Activated T-helper 17 cell treated with anti-CD3 and anti-CD28 coated beads, Interleukin-2, amount 50 U/mL, for 72 hours (primary cell): ENCODE data around the gene SCRN3. TPM values are rescaled to one million over a fixed set of nuclear protein-coding genes. Genes with fewer than 3 reads are reported as not detected.
"Not testable (repeated sequence)": the region's sequence is repeated elsewhere in the genome, so short reads cannot be mapped to it uniquely, and the experiment has no call there.

Experiments used
- ATAC-seq: fragments of 150-1000 bp; cut with Tn5 transposase; replicated peaks from 2 replicates; pipeline ENCODE4 v1.10.0; 2021; ENCODE audit warnings: mild to moderate bottlenecking, moderate library complexity
- H3K27ac Mint-ChIP-seq: one replicate; pipeline ENCODE4 v1.8.0; 2022; ENCODE audit warnings: mixed read lengths
- H3K27me3 Mint-ChIP-seq: one replicate; pipeline ENCODE4 v1.8.0; 2022; ENCODE audit warnings: mixed read lengths
- H3K36me3 Mint-ChIP-seq: one replicate; pipeline ENCODE4 v1.8.0; 2022; ENCODE audit warnings: low read depth, mild to moderate bottlenecking, mixed read lengths
- H3K4me1 Mint-ChIP-seq: one replicate; pipeline ENCODE4 v1.8.0; 2022; ENCODE audit warnings: mixed read lengths
- H3K4me3 Mint-ChIP-seq: one replicate; pipeline ENCODE4 v1.8.0; 2022; ENCODE audit warnings: mild to moderate bottlenecking, mixed read lengths
- H3K9me3 Mint-ChIP-seq: one replicate; pipeline ENCODE4 v1.8.0; 2022; ENCODE audit warnings: mixed read lengths
- total RNA-seq, 2 donors: library from RNA; stranded (reverse); gene quantifications; one replicate each; pipeline ENCODE4 v1.2.3, GENCODE V29; 2022

The SCRN3 gene
- total RNA-seq, 2 donors from 2014 or later, result 12.7 to 22.0 TPM

DNA sequence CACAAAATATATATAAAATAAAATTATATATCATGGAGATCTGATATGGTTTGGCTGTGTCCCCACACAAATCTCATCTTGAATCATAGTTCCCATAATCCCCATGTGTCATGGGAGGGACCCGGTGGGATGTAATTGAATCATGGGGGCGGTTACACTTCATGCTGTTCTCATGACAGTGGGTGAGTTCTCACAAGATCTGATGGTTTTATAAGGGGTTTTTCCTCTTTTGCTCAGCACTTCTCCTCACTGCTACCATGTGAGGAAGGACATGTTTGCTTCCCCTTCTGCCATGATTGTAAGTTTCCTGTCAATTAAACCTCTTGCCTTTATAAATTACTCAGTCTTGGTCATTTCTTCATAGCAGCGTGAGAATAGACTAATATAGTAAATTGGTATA, 6.8 kb upstream of the SCRN3 start:
- H3K27me3 Mint-ChIP-seq, result not testable (repeated sequence)

DNA sequence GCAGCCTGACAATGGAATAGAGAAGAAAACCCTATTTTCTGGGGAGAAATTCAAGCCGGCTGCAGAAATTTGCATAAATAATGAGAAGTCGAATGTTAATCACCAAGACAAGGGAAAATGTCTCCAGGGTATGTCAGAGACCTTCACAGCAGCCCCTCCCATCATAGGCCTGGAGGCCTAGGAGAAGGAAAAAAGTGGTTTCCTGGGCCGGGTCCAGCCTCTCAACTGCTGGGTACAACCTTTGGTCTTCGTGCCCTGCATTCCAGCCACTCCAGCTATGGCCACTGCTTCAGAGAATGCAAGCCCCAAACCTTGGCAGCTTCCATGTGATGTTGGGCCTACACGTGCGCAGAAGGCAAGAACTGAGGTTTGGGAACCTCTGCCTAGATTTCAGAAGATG, 6.0 kb upstream of the SCRN3 start:
- Mint-ChIP-seq H3K4me1 (peaks cover 22% of the 10 kb centered on the region), H3K36me3 (peaks cover 81% of the 10 kb centered on the region), H3K27me3 (no peaks in the 10 kb centered on the region), H3K27ac (no peak overlapping the region), H3K9me3 (no peaks in the 10 kb centered on the region), H3K4me3 (no peak overlapping the region)
- ATAC-seq, result no peak

More for the DNA sequence above, 6.8 kb upstream of the SCRN3 start:
- not testable (repeated sequence) for H3K27ac Mint-ChIP-seq, H3K9me3 Mint-ChIP-seq, ATAC-seq, H3K4me3 Mint-ChIP-seq
- H3K4me1 Mint-ChIP-seq, result peaks cover 26% of the 10 kb centered on the region
- H3K36me3 Mint-ChIP-seq, result peaks cover 90% of the 10 kb centered on the region

DNA sequence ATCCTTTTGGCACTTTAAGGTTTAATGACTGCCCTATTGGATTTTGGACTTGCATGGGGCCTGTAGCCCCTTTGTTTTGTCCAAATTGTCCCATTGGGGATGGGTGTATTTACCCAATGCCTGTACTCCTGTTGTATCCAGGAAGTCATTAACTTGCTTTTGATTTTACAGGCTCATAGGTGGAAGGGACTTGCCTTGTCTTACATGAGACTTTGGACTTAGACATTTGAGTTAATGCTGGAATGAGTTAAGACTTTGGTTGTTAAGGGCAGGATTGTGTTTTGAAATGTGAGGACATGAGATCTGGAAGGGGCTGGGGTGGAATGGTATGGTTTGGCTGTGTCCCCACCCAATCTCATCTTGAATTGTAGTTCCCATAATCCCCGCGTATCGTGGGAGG, 5.2 kb upstream of the SCRN3 start:
- not testable (repeated sequence) for ATAC-seq, H3K9me3 Mint-ChIP-seq

DNA sequence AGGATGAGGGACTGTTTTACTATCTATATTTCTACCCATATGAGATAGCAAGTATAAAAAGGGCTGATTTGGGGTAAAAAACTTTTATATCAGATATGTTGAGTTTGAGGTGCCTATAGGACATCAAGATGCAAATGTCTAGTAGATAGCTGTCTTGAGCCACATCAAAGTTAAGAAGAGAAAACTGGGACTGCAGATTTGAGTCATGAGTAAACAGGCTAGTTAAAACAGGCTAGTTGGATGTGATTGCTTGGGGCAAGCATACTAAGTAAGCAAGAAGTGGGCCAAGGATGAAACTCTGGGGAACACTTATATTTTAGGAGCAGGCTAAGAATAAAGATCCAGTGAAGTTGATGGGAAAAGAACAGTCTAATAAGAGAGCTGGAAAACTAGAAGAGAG, 2.8 kb upstream of the SCRN3 start:
- H3K9me3 Mint-ChIP-seq, result no peaks in the 10 kb centered on the region
- peak overlapping the region; percentile 11 for H3K4me3 Mint-ChIP-seq
- H3K36me3 Mint-ChIP-seq, result peaks cover 55% of the 10 kb centered on the region
- H3K27me3 Mint-ChIP-seq, result no peaks in the 10 kb centered on the region
- ATAC-seq, result no peak
- H3K27ac Mint-ChIP-seq, result peak overlapping the region; percentile 62
- peaks cover 26% of the 10 kb centered on the region for H3K4me1 Mint-ChIP-seq

More for the DNA sequence above, 5.2 kb upstream of the SCRN3 start:
- Mint-ChIP-seq H3K36me3 (peaks cover 76% of the 10 kb centered on the region), H3K4me1 (peaks cover 22% of the 10 kb centered on the region)
- not testable (repeated sequence) for H3K27me3 Mint-ChIP-seq, H3K4me3 Mint-ChIP-seq, H3K27ac Mint-ChIP-seq

DNA sequence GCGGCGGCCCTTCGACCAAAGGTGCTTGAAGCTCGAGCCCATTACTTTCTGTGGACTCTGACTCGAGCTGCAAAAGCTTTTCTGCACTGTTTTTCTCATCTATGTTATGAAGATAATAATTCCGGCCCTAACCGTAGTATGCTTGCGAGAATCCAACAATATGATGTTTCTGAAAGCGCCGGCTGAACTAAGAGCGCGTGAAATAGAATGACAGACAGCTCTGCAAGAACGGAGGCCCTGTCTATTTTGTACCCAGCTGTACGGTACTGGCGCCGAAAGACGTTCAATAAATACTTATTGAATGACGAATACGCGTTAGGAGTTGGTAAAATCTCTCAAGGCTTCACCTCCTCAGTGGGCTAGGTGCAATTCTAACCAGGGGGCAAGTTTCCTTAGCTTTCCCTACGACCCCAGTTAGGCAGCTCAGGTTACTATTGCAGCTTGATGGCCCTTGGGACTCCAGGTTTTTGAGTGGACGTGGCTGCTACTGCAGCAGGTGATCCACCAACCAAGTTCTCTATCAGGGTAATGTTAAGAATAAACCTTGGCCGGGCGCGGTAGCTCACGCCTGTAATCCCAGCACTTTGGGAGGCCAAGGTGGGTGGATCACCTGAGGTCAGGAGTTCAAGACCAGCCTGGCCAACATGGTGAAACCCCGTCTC, 570 bp downstream of the SCRN3 start:
- H3K27ac Mint-ChIP-seq, result peak overlapping the region; percentile 97
- H3K27me3 Mint-ChIP-seq, result no peaks in the 10 kb centered on the region
- peaks cover 14% of the 10 kb centered on the region for H3K4me1 Mint-ChIP-seq
- H3K4me3 Mint-ChIP-seq, result peak overlapping the region; percentile 98
- ATAC-seq, result peak; percentile 26
- no peaks in the 10 kb centered on the region for H3K9me3 Mint-ChIP-seq
- H3K36me3 Mint-ChIP-seq, result peaks cover 38% of the 10 kb centered on the region

DNA sequence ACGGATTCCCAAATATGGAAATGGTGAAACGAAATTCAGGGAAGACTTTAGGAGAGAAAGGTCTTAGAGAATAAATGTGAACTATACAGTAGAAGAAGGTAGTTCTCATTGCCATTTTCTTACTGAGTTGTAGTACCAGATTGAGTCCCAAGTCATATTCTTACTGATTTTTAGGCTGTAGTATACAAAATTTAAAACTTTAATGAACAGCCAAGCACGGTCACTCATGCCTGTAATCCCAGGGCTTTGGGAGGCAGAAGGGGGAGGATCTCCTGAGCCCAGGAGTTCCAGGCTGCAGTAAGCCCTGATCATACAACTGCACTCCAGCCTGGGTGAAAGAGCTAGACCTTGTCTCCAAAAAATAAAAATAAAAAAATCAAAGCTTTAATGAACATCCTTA, 2.2 kb downstream of the SCRN3 start:
- H3K27me3 Mint-ChIP-seq, result no peaks in the 10 kb centered on the region
- H3K4me3 Mint-ChIP-seq, result no peak overlapping the region
- H3K9me3 Mint-ChIP-seq, result no peaks in the 10 kb centered on the region
- H3K27ac Mint-ChIP-seq, result no peak overlapping the region
- peaks cover 7% of the 10 kb centered on the region for H3K4me1 Mint-ChIP-seq
- ATAC-seq, result no peak
- peaks cover 34% of the 10 kb centered on the region for H3K36me3 Mint-ChIP-seq

DNA sequence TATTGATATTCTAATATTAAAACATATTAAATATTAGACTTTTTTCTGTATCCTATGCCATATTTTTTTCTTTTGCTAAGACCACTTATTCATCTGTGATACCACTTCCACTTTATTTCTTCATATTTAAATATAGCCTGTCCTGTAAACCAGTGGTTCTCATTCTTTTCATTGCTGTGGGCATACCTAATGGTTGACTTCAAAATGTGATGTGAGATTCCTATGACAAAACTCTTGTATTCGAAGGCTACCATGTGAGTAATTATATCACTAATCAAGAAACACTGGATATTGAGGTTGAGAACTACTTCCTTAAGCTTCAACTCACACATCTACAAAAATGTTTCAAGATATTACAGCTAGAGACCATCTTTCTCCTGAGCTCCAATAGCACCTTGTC, 3.6 kb downstream of the SCRN3 start:
- Mint-ChIP-seq H3K36me3 (peaks cover 43% of the 10 kb centered on the region), H3K27me3 (no peaks in the 10 kb centered on the region), H3K9me3 (no peaks in the 10 kb centered on the region), H3K4me1 (peaks cover 4% of the 10 kb centered on the region), H3K27ac (no peak overlapping the region), H3K4me3 (no peak overlapping the region)
- no peak for ATAC-seq

DNA sequence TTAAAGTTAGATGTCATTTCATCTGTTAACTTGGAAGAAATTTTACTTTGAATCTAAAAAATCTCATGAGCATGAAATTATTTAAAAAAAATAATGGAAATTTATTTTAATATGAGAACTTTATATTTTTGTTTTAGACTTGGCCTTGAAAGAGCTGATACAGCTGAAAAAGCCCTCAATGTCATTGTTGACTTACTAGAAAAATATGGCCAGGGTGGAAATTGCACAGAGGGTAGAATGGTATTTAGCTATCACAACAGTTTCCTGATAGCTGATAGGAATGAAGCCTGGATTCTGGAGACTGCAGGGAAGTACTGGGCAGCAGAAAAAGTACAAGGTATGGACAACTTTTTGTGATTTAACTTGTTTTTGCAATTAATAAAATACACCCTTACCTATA, 5.3 kb downstream of the SCRN3 start:
- Mint-ChIP-seq H3K4me3 (no peak overlapping the region), H3K27me3 (no peaks in the 10 kb centered on the region), H3K4me1 (peaks cover 4% of the 10 kb centered on the region), H3K27ac (no peak overlapping the region), H3K36me3 (peaks cover 39% of the 10 kb centered on the region), H3K9me3 (no peaks in the 10 kb centered on the region)
- ATAC-seq, result no peak

DNA sequence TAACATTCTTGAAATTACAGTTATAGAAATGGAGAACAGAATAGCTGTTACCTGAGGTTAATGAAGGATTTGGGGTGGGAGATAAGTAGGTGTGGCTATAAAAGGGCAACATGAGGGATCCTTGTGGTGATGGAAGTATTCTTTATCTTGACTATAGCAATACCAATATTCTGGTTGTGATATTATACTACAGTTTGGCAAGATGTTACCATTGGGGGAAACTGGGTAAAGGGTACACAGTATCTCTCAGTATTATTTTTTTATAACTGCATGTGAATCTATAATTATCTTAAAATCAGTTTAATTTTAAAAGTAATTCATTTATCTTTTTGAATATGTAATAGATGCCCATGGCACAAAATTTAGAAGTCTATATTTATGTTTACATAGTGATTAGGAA, 8.1 kb downstream of the SCRN3 start:
- Mint-ChIP-seq H3K36me3 (peaks cover 39% of the 10 kb centered on the region), H3K27ac (no peak overlapping the region), H3K9me3 (no peaks in the 10 kb centered on the region), H3K4me1 (no peaks in the 10 kb centered on the region), H3K27me3 (no peaks in the 10 kb centered on the region), H3K4me3 (no peak overlapping the region)
- ATAC-seq, result no peak

DNA sequence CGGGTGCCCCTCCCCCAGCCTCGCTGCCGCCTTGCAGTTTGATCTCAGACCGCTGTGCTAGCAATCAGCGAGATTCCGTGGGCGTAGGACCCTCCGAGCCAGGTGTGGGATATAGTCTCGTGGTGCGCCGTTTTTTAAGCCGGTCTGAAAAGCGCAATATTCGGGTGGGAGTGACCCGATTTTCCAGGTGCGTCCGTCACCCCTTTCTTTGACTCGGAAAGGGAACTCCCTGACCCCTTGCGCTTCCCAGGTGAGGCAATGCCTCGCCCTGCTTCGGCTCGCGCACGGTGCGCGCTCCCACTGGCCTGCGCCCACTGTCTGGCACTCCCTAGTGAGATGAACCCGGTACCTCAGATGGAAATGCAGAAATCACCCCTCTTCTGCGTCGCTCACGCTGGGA, 14.5 kb downstream of the SCRN3 start:
- not testable (repeated sequence) for H3K4me1 Mint-ChIP-seq, ATAC-seq, H3K4me3 Mint-ChIP-seq, H3K27me3 Mint-ChIP-seq, H3K9me3 Mint-ChIP-seq, H3K27ac Mint-ChIP-seq
- peaks cover 22% of the 10 kb centered on the region for H3K36me3 Mint-ChIP-seq

DNA sequence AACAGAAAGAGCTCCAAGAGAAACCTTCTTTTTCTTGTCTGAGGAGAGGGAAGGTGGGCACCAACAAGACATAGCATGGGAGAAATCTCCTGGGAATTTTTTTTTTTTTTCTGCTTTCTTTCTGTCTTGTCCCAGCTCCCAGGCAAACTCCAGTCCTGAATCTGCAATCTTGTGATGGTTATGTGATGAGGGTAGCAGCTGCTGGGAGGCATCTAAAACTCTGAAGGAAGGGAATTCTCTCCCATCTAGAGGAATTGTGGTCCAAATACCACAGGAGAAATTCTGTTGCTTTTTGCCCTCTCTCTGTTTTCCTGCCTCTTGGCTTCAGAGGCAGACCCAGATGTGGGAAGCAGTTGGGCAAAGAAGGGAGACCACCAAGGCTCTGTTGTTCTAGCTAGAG, 16.7 kb downstream of the SCRN3 start:
- no peak for ATAC-seq

DNA sequence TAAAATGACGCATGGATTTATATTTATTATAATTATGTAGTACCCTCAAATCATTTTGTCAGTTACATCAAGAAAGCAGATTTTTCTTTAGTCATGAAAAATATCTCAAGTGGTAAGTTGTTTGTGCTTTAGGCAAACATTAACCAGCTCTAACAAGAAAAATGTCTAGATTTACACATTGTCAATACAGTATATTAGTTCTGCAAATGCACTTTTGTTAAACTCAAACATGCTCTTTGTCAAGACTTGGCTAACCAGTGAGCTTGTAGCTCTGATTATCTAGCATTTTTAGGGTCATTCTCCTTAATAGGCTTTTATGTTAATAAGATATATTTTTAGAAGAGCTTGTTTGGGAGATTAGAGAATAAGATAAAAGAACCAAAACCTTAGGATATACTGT, 32.7 kb downstream of the SCRN3 start:
- peaks cover 3% of the 10 kb centered on the region for H3K9me3 Mint-ChIP-seq
- no peaks in the 10 kb centered on the region for H3K27me3 Mint-ChIP-seq
- no peak for ATAC-seq
- H3K27ac Mint-ChIP-seq, result no peak overlapping the region
- peaks cover 32% of the 10 kb centered on the region for H3K36me3 Mint-ChIP-seq
- H3K4me3 Mint-ChIP-seq, result no peak overlapping the region
- H3K4me1 Mint-ChIP-seq, result no peaks in the 10 kb centered on the region

More for the DNA sequence above, 16.7 kb downstream of the SCRN3 start:
- Mint-ChIP-seq H3K4me3 (no peak overlapping the region), H3K27me3 (no peaks in the 10 kb centered on the region), H3K4me1 (no peaks in the 10 kb centered on the region), H3K36me3 (peaks cover 22% of the 10 kb centered on the region), H3K27ac (no peak overlapping the region), H3K9me3 (no peaks in the 10 kb centered on the region)

DNA sequence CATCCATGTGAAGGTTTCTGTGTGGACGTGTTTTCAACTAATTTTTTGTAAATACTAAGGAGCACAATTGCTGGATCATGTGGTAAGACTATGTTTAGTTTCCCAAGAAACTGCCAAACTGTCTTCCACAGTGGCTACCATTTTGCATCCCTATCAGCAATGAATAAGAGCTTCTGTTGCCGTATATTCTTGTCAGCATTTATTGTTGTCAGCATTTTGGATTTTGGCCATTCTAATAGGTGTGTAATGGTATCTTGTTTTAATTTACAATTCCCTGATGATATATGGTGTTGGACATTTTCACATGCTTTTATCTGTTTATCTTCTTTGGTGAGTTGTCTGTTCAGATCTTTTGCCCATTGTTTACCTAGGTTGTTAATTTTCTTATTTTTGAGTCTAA, 34.5 kb downstream of the SCRN3 start:
- no peak overlapping the region for H3K4me3 Mint-ChIP-seq
- ATAC-seq, result no peak
- no peaks in the 10 kb centered on the region for H3K27me3 Mint-ChIP-seq
- H3K27ac Mint-ChIP-seq, result no peak overlapping the region
- peaks cover 3% of the 10 kb centered on the region for H3K9me3 Mint-ChIP-seq
- H3K4me1 Mint-ChIP-seq, result no peaks in the 10 kb centered on the region
- H3K36me3 Mint-ChIP-seq, result peaks cover 30% of the 10 kb centered on the region

DNA sequence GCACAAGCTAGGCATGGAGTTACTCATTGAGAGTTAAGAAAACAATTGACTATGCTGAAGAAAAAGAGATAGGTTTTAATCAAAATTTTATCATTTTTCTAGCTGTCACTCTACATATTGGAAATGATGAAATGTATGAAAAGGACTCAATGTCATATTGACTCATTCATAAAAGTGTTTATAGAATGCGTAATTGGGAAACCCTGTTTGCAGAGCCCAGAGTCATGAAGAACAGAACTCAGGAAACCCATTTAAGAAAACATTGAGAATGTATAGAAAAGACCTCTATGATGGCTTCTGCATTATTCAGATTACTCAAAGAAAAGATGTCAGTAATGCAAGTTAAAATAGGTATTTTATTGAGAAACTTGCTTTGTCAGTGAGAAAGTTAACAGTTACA, 36.4 kb downstream of the SCRN3 start:
- Mint-ChIP-seq H3K4me3 (no peak overlapping the region), H3K9me3 (peaks cover 3% of the 10 kb centered on the region), H3K27ac (no peak overlapping the region), H3K36me3 (peaks cover 40% of the 10 kb centered on the region), H3K4me1 (no peaks in the 10 kb centered on the region), H3K27me3 (no peaks in the 10 kb centered on the region)
- ATAC-seq, result no peak

DNA sequence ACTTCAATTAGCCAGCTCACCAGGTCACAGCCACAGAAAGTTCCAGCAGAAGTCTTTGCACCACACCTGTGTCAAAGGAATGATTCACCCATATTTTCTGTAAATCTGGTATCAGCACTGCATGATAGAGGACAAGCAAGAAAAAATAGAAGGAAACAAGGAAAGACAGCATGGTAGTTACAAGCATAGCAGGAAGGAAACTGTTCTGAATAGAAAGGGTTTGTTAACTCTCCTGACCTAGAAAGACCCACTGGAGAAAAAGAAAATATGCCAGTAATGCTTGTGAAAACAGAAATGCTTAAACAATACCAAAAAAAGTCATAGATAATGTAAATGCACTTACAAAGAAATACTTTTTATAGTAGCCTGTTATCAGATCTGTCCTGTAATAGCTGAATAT, 40.8 kb downstream of the SCRN3 start:
- no peak for ATAC-seq
- Mint-ChIP-seq H3K27me3 (no peaks in the 10 kb centered on the region), H3K9me3 (no peaks in the 10 kb centered on the region), H3K27ac (no peak overlapping the region), H3K36me3 (peaks cover 52% of the 10 kb centered on the region), H3K4me1 (no peaks in the 10 kb centered on the region), H3K4me3 (no peak overlapping the region)
